IMR-90 (cell line): Measurements from ENCODE around the gene GNG7. TPM values are rescaled to one million over a fixed set of nuclear protein-coding genes. Genes with fewer than 3 reads are reported as not detected.

Experiments used
- ATAC-seq: fragments of 200-7000 bp; cut with Tn5 transposase; 2 replicates; pipeline ENCODE4 v1.9.1; 2020; ENCODE audit warnings: low read depth, mild to moderate bottlenecking, moderate library complexity
- BruUV-seq: library from RNA; stranded (reverse); fragments of 400-500 nt; replicated peaks from 2 replicates; lab custom pipeline; 2021; lab: Mats Ljungman, UMichigan
- CTCF ChIA-PET: fragments of 300-600 bp; formaldehyde crosslinking; extraction: SDS; loops from one replicate; lab custom pipeline; 2021; ENCODE audit warnings: antibody characterized with exemption; lab: Yijun Ruan, JAX
- POLR2A ChIA-PET: fragments of 300-600 bp; sonication (Branson Sonifier 250); formaldehyde crosslinking; loops from one replicate; lab custom pipeline; 2022; ENCODE audit warnings: antibody characterized with exemption; ENCODE audit not compliant: unreplicated experiment; lab: Charles Lee
- DNase-seq: peaks from one replicate; pipeline ENCODE4 v3.0.0; 2013
- H2AFZ ChIP-seq: replicated peaks from 2 replicates; pipeline ENCODE3; 2013; ENCODE audit warnings: low read length, mild to moderate bottlenecking; ENCODE audit not compliant: poor library complexity
- H2AK5ac ChIP-seq: 2 replicates; pipeline ENCODE4 v1.6.1; 2013; ENCODE audit warnings: low read depth, low read length, inconsistent platforms
- H2AK9ac ChIP-seq: replicated peaks from 2 replicates; pipeline ENCODE3; 2013; ENCODE audit warnings: mild to moderate bottlenecking, low read depth, low read length, moderate library complexity; ENCODE audit not compliant: poor library complexity
- H2BK120ac ChIP-seq: 2 replicates; pipeline ENCODE4 v1.6.1; 2013; ENCODE audit warnings: low read depth, low read length, inconsistent platforms
- H2BK15ac ChIP-seq: 3 replicates; pipeline ENCODE4 v1.6.1; 2013; ENCODE audit warnings: low read depth, low read length, inconsistent platforms
- H2BK20ac ChIP-seq: 2 replicates; pipeline ENCODE4 v1.6.1; 2013; ENCODE audit warnings: low read depth, mild to moderate bottlenecking, inconsistent platforms, low read length, moderate library complexity
- H2BK5ac ChIP-seq: 2 replicates; pipeline ENCODE4 v1.6.1; 2013; ENCODE audit warnings: mild to moderate bottlenecking, low read depth, low read length, inconsistent platforms; ENCODE audit not compliant: poor library complexity, severe bottlenecking
- H3K14ac ChIP-seq: replicated peaks from 2 replicates; pipeline ENCODE4 v1.6.1; 2013; ENCODE audit warnings: low read depth, low read length, inconsistent platforms
- H3K18ac ChIP-seq: 2 replicates; pipeline ENCODE4 v1.6.1; 2013; ENCODE audit warnings: low read depth, low read length, control low read depth
- H3K23ac ChIP-seq: 2 replicates; pipeline ENCODE4 v1.6.1; 2013; ENCODE audit warnings: low read depth, low read length, inconsistent platforms
- H3K27ac ChIP-seq: 2 replicates; pipeline ENCODE4 v1.5.1; 2013; ENCODE audit warnings: mild to moderate bottlenecking, control low read depth, low read length; ENCODE audit not compliant: insufficient read depth
- H3K27me3 ChIP-seq: 2 replicates; pipeline ENCODE4 v1.6.1; 2013; ENCODE audit warnings: low read length; ENCODE audit not compliant: control insufficient read depth, insufficient read depth
- H3K36me3 ChIP-seq: 2 replicates; pipeline ENCODE4 v1.6.1; 2013; ENCODE audit warnings: low read length, mixed read lengths; ENCODE audit not compliant: control insufficient read depth, insufficient read depth
- H3K4ac ChIP-seq: 2 replicates; pipeline ENCODE4 v1.6.1; 2013; ENCODE audit warnings: low read depth, low read length, inconsistent platforms
- H3K4me1 ChIP-seq: 2 replicates; pipeline ENCODE4 v1.6.1; 2013; ENCODE audit warnings: low read length, mixed read lengths; ENCODE audit not compliant: control insufficient read depth, insufficient read depth
- H3K4me2 ChIP-seq: 2 replicates; pipeline ENCODE4 v1.6.1; 2013; ENCODE audit warnings: low read depth, mild to moderate bottlenecking, control low read depth, low read length, moderate library complexity
- H3K4me3 ChIP-seq: 2 replicates; pipeline ENCODE4 v1.5.1; 2013; ENCODE audit warnings: low read depth, mild to moderate bottlenecking, control low read depth, low read length, moderate library complexity; ENCODE audit not compliant: insufficient read depth
- H3K56ac ChIP-seq: 2 replicates; pipeline ENCODE4 v1.6.1; 2013; ENCODE audit warnings: low read length, inconsistent platforms; ENCODE audit not compliant: insufficient read depth; ENCODE audit errors: extremely low read depth
- H3K79me1 ChIP-seq, 2 experiments: 2 replicates each; pipeline ENCODE4 v1.6.1; 2013; ENCODE audit warnings: low read length in 2 of 2, inconsistent platforms in 1 of 2, low read depth in 1 of 2
- H3K9ac ChIP-seq: 2 replicates; pipeline ENCODE4 v1.6.1; 2013; ENCODE audit warnings: low read depth, low read length, control low read depth
- H3K9me1 ChIP-seq: 2 replicates; pipeline ENCODE4 v1.6.1; 2013; ENCODE audit warnings: low read length, inconsistent platforms; ENCODE audit not compliant: insufficient read depth
- H3K9me3 ChIP-seq: 2 replicates; pipeline ENCODE4 v1.6.1; 2013; ENCODE audit warnings: low read length; ENCODE audit not compliant: control insufficient read depth, insufficient read depth
- H4K20me1 ChIP-seq: 2 replicates; pipeline ENCODE4 v1.6.1; 2013; ENCODE audit warnings: low read length, inconsistent platforms; ENCODE audit not compliant: insufficient read depth
- H4K5ac ChIP-seq: 2 replicates; pipeline ENCODE4 v1.6.1; 2013; ENCODE audit warnings: mild to moderate bottlenecking, low read depth, low read length, control low read depth
- H4K8ac ChIP-seq, 2 experiments: 2 replicates each; pipeline ENCODE4 v1.6.1; 2013; ENCODE audit warnings: low read depth in 2 of 2, low read length in 2 of 2, control low read depth in 1 of 2, inconsistent platforms in 1 of 2
- H4K91ac ChIP-seq: 2 replicates; pipeline ENCODE4 v1.6.1; 2013; ENCODE audit warnings: low read depth, low read length, inconsistent platforms; ENCODE audit not compliant: insufficient read depth
- BHLHE40 ChIP-seq: fragments of 150-350 bp; IDR thresholded peaks from 2 replicates; pipeline ENCODE4 v1.6.1; 2016; ENCODE audit warnings: mild to moderate bottlenecking, low read depth, low read length
- CEBPB ChIP-seq: IDR thresholded peaks from 2 replicates; pipeline ENCODE4 v1.6.1; 2012; ENCODE audit warnings: low read depth, low read length, improper control_type of control experiment
- CHD1 ChIP-seq: IDR thresholded peaks from 2 replicates; pipeline ENCODE4 v1.6.1; 2012; ENCODE audit warnings: low read depth, low read length, improper control_type of control experiment
- CTCF ChIP-seq: conservative IDR thresholded peaks from 2 replicates; pipeline ENCODE4 v1.5.1; 2012; ENCODE audit warnings: mild to moderate bottlenecking, low read depth, low read length, improper control_type of control experiment
- ELK1 ChIP-seq: fragments of 150-350 bp; IDR thresholded peaks from 2 replicates; pipeline ENCODE4 v1.6.1; 2016; ENCODE audit warnings: low read depth, mild to moderate bottlenecking, low read length, moderate library complexity, borderline replicate concordance
- MAFK ChIP-seq: IDR thresholded peaks from 2 replicates; pipeline ENCODE4 v1.6.1; 2012; ENCODE audit warnings: low read depth, low read length, improper control_type of control experiment
- MAZ ChIP-seq: IDR thresholded peaks from 2 replicates; pipeline ENCODE4 v1.6.1; 2012; ENCODE audit warnings: low read depth, mild to moderate bottlenecking, low read length, improper control_type of control experiment, moderate library complexity, borderline replicate concordance
- MXI1 ChIP-seq: IDR thresholded peaks from 2 replicates; pipeline ENCODE4 v1.6.1; 2012; ENCODE audit warnings: low read depth, mild to moderate bottlenecking, low read length, moderate library complexity, borderline replicate concordance
- POLR2A ChIP-seq: IDR thresholded peaks from 2 replicates; pipeline ENCODE4 v1.6.1; 2012; ENCODE audit warnings: mild to moderate bottlenecking, low read depth, low read length
- RAD21 ChIP-seq: IDR thresholded peaks from 2 replicates; pipeline ENCODE4 v1.6.1; 2012; ENCODE audit warnings: low read length, improper control_type of control experiment
- RFX5 ChIP-seq: IDR thresholded peaks from 2 replicates; pipeline ENCODE4 v1.8.0; 2012; ENCODE audit warnings: low read depth, mild to moderate bottlenecking, low read length, moderate library complexity
- SMC3 ChIP-seq: fragments of 150-350 bp; IDR thresholded peaks from 2 replicates; pipeline ENCODE4 v1.6.1; 2016; ENCODE audit warnings: low read depth, mild to moderate bottlenecking, antibody characterized with exemption, low read length, moderate library complexity
- USF2 ChIP-seq: fragments of 150-350 bp; IDR thresholded peaks from 2 replicates; pipeline ENCODE4 v1.6.1; 2017; ENCODE audit warnings: mild to moderate bottlenecking, antibody characterized with exemption, low read length, low read depth
- WGBS, 2 experiments: methylation state at CpG; one replicate each; pipeline versions ENCODE4 v1.1.5 to v1.1.7; 2013; ENCODE audit warnings: missing lambda C conversion rate in 2 of 2; ENCODE audit not compliant: insufficient read length in 1 of 2; ENCODE audit errors: extremely low coverage in 2 of 2; 5-methylcytosine and 5-hydroxymethylcytosine counted together
- dilution Hi-C: fragments of 300-500 bp; cut with HindIII; formaldehyde crosslinking; loops from one replicate; pipeline ENCODE4 v1.14.3; 2018; ENCODE audit warnings: low sequenced_read_pairs; ENCODE audit not compliant: unreplicated experiment
- in situ Hi-C: fragments of 300-500 bp; cut with MboI; formaldehyde crosslinking; loops from 3 replicates; pipeline ENCODE4 v1.14.3; 2019; ENCODE audit warnings: low sequenced_read_pairs, inconsistent platforms, mixed read lengths
- intact Hi-C: fragments of 100-400 bp; cut with micrococcal nuclease; formaldehyde crosslinking; loops from 2 replicates; pipeline ENCODE4 v1.10.0; 2022
- polyA plus RNA-seq, 3 experiments: library from polyadenylated mRNA; depleted of rRNA; stranded (reverse); fragments of >200 nt; gene quantifications; 2 replicates each; pipeline ENCODE4 v1.2.3, GENCODE V29; 2012; ENCODE audit warnings: low replicate concordance in 1 of 3
- total RNA-seq: library from RNA; depleted of rRNA; stranded (reverse); fragments of >200 nt; gene quantifications from 2 replicates; pipeline ENCODE4 v1.2.3, GENCODE V29; 2012

GNG7 gene
- total and polyA plus RNA-seq, 2 of the 4 experiments (the other 2 are of a cell fraction): under 0.01 to 0.21 TPM

GRCh38 chr19:2722541-2723344, 20.2 kb upstream of the GNG7 start:
- no TSS peak for BruUV-seq
- H3K4ac ChIP-seq: peak overlapping the region; percentile 90
- H2BK15ac ChIP-seq: peak overlapping the region; percentile 55; the same call in 1 of the 3 replicates
- H2AK9ac ChIP-seq: peak overlapping the region; percentile 96
- no peaks in the 10 kb centered on the region; the same call in 1 of the 2 replicates for H4K20me1 ChIP-seq
- H4K91ac ChIP-seq: peak overlapping the region; percentile 81; the same call in 1 of the 2 replicates
- H4K8ac ChIP-seq: peak overlapping the region in 1 of 2 experiments; percentile 81; a peak in 1 of 4 replicates
- ChIA-PET POLR2A (no interaction called here), CTCF (interaction anchor here (0.8 to 1.4 kb wide), 3 partner anchors 60 to 406 kb away, joined by 3 read pairs; no protein-coding TSS in a partner anchor)
- peak; percentile 95 for ATAC-seq
- H2BK5ac ChIP-seq: peak overlapping the region; percentile 61
- H2BK20ac ChIP-seq: peak overlapping the region; percentile 79; the same call in 1 of the 2 replicates
- in situ Hi-C loops (no loop called here), intact Hi-C loops (no loop called here), dilution Hi-C loops (no loop called here)
- H2BK120ac ChIP-seq: peak overlapping the region; percentile 38
- H3K27ac ChIP-seq: no peak overlapping the region; the same call in 1 of the 2 replicates
- peaks cover 7% of the 10 kb centered on the region; the same call in 1 of the 2 replicates for H3K9me1 ChIP-seq
- H3K56ac ChIP-seq: no peak overlapping the region
- H3K18ac ChIP-seq: no peak overlapping the region
- H3K79me1 ChIP-seq: peaks cover 0 to 10% of the 10 kb centered on the region in 2 experiments; a peak in 1 of 4 replicates
- 48% methylated on average over 13 of the region's 28 CpGs; no CpG with 5 or more reads in 1 of the 2 experiments for WGBS, 2 experiments
- no peak overlapping the region for H3K4me2 ChIP-seq
- H3K4me1 ChIP-seq: peaks cover 17% of the 10 kb centered on the region
- no peak overlapping the region for H4K5ac ChIP-seq
- peak overlapping the region; percentile 73; the same call in 1 of the 2 replicates for H2AK5ac ChIP-seq
- H3K23ac ChIP-seq: no peak overlapping the region
- H3K14ac ChIP-seq: 0 out of 2 replicates have a peak overlapping the region, but pooled peaks have one; percentile 41
- H3K4me3 ChIP-seq: no peak overlapping the region
- DNase-seq: peak; percentile 74
- H3K36me3 ChIP-seq: no peaks in the 10 kb centered on the region
- no peak overlapping the region for H3K9ac ChIP-seq
- peak overlapping the region; percentile 92 for H2AFZ ChIP-seq
- H3K9me3 ChIP-seq: no peaks in the 10 kb centered on the region
- peaks cover 12% of the 10 kb centered on the region for H3K27me3 ChIP-seq
- TF ChIP-seq POLR2A (no peak; the same call in 1 of the 2 replicates), CHD1 (no peak), CTCF (no peak), CEBPB (no peak), RFX5 (no peak), MAZ (peak; percentile 78), MXI1 (peak; percentile 70; the same call in 1 of the 2 replicates), ELK1 (no peak), USF2 (peak; percentile 33; the same call in 1 of the 2 replicates), SMC3 (peak; percentile 23; the same call in 1 of the 2 replicates), RAD21 (0 out of 2 replicates have a peak, but pooled peaks have one; percentile 4), MAFK (no peak), BHLHE40 (no peak)
